ENCODE measurements around the gene PID1.

Gene PID1

DNA sequence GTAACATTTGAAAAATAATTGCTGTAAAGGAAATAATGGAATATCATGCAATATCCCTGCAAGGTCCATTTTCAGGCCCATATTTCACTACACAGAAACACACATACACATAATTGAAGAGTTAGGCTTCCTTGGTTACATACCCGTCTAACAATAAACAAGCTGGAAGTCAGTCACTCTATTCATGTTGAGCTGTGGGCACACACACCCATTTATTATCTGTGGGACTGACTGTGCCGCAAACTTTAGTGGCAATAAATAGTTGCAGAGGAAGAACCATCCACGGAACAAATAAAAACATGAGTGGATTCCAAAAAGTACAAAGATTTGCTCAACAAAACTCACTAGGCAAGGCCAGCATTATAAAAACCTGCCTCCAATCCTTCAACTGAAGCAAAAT is 24.8 kb downstream of the PID1 start:
- no peak overlapping the region for H3K9ac ChIP-seq (ENCODE audit: low read depth, low read length)
- no peaks in the 10 kb centered on the region for H3K36me3 ChIP-seq (ENCODE audit: insufficient read depth, low read length)
- H3K9me3 ChIP-seq (ENCODE audit: control insufficient read depth, insufficient read depth, low read length) = peaks cover 5% of the 10 kb centered on the region
- H3K4me1 ChIP-seq (ENCODE audit: insufficient read depth, low read length) = no peaks in the 10 kb centered on the region

GRCh38 chr2:229244975-229245374 is 26.1 kb downstream of the PID1 start:
- H3K9me3 ChIP-seq (ENCODE audit: control insufficient read depth, insufficient read depth, low read length) = peaks cover 5% of the 10 kb centered on the region

DNA sequence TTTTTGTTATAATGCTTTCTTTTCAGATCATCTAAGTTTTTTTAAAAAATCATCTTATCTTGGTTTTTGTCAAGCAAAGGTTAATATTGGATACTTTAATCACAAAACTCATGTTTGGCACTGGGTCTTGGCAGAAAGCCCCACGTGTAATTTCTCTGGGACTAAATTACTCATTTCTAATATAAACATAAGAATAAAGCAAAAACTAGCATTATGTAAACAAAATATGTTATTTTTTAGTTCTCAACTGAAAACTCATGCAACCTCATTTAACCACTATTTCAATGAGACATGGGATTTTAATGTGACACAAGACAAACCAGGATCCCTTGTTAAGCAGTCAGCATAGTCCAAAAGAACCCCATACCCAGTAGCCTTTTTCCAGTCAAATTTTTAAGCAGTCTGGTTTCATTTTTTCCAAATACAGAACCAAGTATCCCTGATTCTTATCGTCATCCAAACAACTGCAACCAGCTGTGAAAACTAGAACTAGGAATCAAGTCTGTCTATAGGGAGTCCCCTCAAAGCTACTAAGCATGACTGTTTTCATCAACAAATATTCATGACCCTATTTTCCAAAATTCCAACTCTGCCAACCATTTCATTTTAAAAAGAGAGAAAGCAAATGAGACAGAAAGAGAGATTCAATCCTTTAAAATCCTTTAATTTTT is 27.1 kb downstream of the PID1 start:
- Histone ChIP-seq H3K4me1 (ENCODE audit: insufficient read depth, low read length) (no peaks in the 10 kb centered on the region), H3K9ac (ENCODE audit: low read depth, low read length) (no peak overlapping the region), H3K36me3 (ENCODE audit: insufficient read depth, low read length) (no peaks in the 10 kb centered on the region), H3K9me3 (ENCODE audit: control insufficient read depth, insufficient read depth, low read length) (peaks cover 5% of the 10 kb centered on the region)

More at GRCh38 chr2:229244975-229245374, 26.1 kb downstream of the PID1 start:
- Histone ChIP-seq H3K4me1 (ENCODE audit: insufficient read depth, low read length) (no peaks in the 10 kb centered on the region), H3K9ac (ENCODE audit: low read depth, low read length) (no peak overlapping the region), H3K36me3 (ENCODE audit: insufficient read depth, low read length) (no peaks in the 10 kb centered on the region)

DNA sequence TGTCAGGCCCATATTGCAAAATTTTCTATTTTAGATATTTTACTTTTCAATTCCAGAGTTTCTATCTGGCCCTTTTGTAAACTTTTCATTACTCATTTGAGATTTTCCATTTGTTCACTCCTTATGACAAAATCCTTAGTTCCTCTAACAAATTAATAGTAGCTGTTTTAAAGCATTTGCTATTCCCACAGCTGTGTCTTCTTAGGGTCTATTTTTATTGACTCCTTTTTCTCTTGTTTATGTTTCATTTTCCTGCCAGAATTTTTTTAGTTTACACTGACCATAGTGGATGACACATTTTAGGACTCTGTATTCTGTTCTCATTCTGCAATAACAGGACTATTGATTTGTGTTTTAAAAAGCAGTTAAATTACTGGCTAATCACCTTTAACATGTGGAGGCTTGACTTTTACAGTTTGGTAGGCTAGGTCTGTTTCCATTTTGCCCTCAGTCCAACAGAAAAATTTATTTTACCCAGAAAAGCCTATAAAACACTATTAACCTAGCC is 30.0 kb downstream of the PID1 start:
- Histone ChIP-seq H3K36me3 (ENCODE audit: insufficient read depth, low read length) (no peaks in the 10 kb centered on the region), H3K9ac (ENCODE audit: low read depth, low read length) (no peak overlapping the region), H3K9me3 (ENCODE audit: control insufficient read depth, insufficient read depth, low read length) (peaks cover 5% of the 10 kb centered on the region), H3K4me1 (ENCODE audit: insufficient read depth, low read length) (no peaks in the 10 kb centered on the region)

GRCh38 chr2:229239021-229239420 is 32.1 kb downstream of the PID1 start:
- Histone ChIP-seq H3K36me3 (ENCODE audit: insufficient read depth, low read length) (no peaks in the 10 kb centered on the region), H3K9ac (ENCODE audit: low read depth, low read length) (no peak overlapping the region), H3K4me1 (ENCODE audit: insufficient read depth, low read length) (no peaks in the 10 kb centered on the region), H3K9me3 (ENCODE audit: control insufficient read depth, insufficient read depth, low read length) (peaks cover 5% of the 10 kb centered on the region)

DNA sequence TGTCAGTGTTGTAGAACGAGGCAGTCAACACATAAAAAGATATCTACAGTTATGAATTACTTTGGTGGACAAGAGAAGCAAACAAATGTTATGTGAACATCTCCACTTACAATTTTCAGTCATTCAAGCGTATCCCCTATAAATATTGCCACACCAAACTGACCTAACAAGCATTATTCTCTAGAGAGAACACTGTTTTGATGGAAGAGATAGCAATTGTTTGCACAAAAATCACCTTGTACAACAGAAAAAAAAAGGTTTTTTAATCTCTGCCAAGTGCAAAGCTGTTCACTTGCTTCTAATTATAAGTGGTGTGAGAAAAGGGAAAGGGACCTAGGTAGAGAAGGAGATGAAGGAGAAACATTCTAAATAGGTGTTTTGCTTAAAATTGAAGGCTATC is 33.8 kb downstream of the PID1 start:
- Histone ChIP-seq H3K4me1 (ENCODE audit: insufficient read depth, low read length) (no peaks in the 10 kb centered on the region), H3K36me3 (ENCODE audit: insufficient read depth, low read length) (no peaks in the 10 kb centered on the region), H3K9me3 (ENCODE audit: control insufficient read depth, insufficient read depth, low read length) (peaks cover 5% of the 10 kb centered on the region), H3K9ac (ENCODE audit: low read depth, low read length) (no peak overlapping the region)

DNA sequence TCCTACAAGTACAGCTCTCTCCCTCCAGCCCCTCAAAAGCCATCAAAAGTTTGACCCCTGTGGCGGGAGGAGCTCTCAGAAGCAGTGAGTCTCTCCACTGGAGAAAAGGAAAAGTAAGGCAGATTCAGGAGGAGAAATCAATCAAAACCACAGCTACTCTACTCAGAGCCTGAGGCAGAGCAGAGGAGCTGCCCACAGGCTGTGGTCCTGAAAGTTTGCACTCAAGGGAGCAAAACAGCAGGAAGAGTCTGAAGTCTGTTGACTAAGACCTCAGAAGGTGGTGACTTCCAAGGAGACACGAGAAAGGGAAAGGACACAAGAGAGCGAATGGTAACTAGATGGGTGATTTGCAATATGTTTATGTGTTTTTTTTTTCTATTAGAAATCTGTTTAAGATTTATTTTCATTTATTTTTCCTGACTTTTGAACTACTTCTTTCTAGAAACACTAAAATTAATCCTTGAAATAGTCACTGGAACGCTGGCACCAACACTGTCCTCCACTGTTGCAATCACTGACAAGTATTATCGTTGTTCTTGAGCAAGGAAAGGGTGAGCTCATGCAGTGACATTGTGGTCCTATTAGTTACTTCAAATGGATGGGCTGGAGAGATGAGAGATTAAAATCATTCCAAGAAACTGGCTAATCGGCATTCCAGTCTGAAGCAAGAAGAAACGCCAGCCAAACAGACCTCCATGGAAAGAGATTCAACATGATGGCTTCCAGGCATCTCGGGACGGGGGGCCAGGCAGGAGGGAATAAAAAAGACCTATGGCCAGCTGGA is 35.8 kb downstream of the PID1 start:
- H3K9ac ChIP-seq (ENCODE audit: low read depth, low read length) = no peak overlapping the region
- no peaks in the 10 kb centered on the region for H3K9me3 ChIP-seq (ENCODE audit: control insufficient read depth, insufficient read depth, low read length)
- H3K36me3 ChIP-seq (ENCODE audit: insufficient read depth, low read length) = no peaks in the 10 kb centered on the region
- no peaks in the 10 kb centered on the region for H3K4me1 ChIP-seq (ENCODE audit: insufficient read depth, low read length)

- Histone ChIP-seq H3K36me3 (ENCODE audit: insufficient read depth, low read length) (no peaks in the 10 kb centered on the region), H3K9me3 (ENCODE audit: control insufficient read depth, insufficient read depth, low read length) (no peaks in the 10 kb centered on the region), H3K4me1 (ENCODE audit: insufficient read depth, low read length) (no peaks in the 10 kb centered on the region), H3K9ac (ENCODE audit: low read depth, low read length) (no peak overlapping the region)
Observed at GRCh38 chr2:229231885-229232284, 39.2 kb downstream of the PID1 start.

DNA sequence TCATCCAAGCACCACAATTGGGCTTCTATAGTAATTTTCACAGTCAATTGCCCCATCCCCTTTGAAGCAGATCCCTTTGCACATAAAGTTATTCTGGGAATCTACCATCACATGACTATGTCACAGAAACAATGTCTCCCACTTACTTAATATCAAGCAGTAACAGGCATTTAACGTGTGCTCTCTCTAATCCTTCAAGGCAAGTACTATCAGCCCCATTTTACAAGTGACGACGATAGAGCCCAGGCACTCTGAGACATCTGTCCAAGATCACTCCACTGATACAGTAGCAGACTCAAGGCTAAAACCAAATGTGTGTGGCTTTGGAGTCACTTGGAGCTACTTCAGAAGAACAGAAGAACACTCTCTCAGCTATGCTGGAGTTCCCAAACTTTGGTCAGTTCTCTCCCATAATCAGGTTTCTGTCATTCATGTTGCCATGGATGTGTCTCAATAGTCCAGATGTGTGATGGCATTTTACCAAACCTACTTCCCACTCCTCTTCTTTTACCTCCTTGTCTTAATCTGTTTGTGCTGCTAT is 39.7 kb downstream of the PID1 start:
- no peaks in the 10 kb centered on the region for H3K4me1 ChIP-seq (ENCODE audit: insufficient read depth, low read length)
- H3K9me3 ChIP-seq (ENCODE audit: control insufficient read depth, insufficient read depth, low read length) = no peaks in the 10 kb centered on the region
- no peak overlapping the region for H3K9ac ChIP-seq (ENCODE audit: low read depth, low read length)
- no peaks in the 10 kb centered on the region for H3K36me3 ChIP-seq (ENCODE audit: insufficient read depth, low read length)

GRCh38 chr2:229230911-229231310 is 40.2 kb downstream of the PID1 start:
- H3K9ac ChIP-seq (ENCODE audit: low read depth, low read length) = no peak overlapping the region
- no peaks in the 10 kb centered on the region for H3K4me1 ChIP-seq (ENCODE audit: insufficient read depth, low read length)
- no peaks in the 10 kb centered on the region for H3K9me3 ChIP-seq (ENCODE audit: control insufficient read depth, insufficient read depth, low read length)
- no peaks in the 10 kb centered on the region for H3K36me3 ChIP-seq (ENCODE audit: insufficient read depth, low read length)

- Histone ChIP-seq H3K4me1 (ENCODE audit: insufficient read depth, low read length) (no peaks in the 10 kb centered on the region), H3K36me3 (ENCODE audit: insufficient read depth, low read length) (no peaks in the 10 kb centered on the region), H3K9ac (ENCODE audit: low read depth, low read length) (no peak overlapping the region), H3K9me3 (ENCODE audit: control insufficient read depth, insufficient read depth, low read length) (no peaks in the 10 kb centered on the region)
Observed at GRCh38 chr2:229230256-229230655, 40.8 kb downstream of the PID1 start.

GRCh38 chr2:229226382-229226781 is 44.7 kb downstream of the PID1 start:
- Histone ChIP-seq H3K9me3 (ENCODE audit: control insufficient read depth, insufficient read depth, low read length) (no peaks in the 10 kb centered on the region), H3K9ac (ENCODE audit: low read depth, low read length) (no peak overlapping the region), H3K4me1 (ENCODE audit: insufficient read depth, low read length) (no peaks in the 10 kb centered on the region)

GRCh38 chr2:229223107-229223506 is 48.0 kb downstream of the PID1 start:
- Histone ChIP-seq H3K4me1 (ENCODE audit: insufficient read depth, low read length) (no peaks in the 10 kb centered on the region), H3K9ac (ENCODE audit: low read depth, low read length) (no peak overlapping the region), H3K36me3 (ENCODE audit: insufficient read depth, low read length) (no peaks in the 10 kb centered on the region), H3K9me3 (ENCODE audit: control insufficient read depth, insufficient read depth, low read length) (no peaks in the 10 kb centered on the region)

More at GRCh38 chr2:229226382-229226781, 44.7 kb downstream of the PID1 start:
- no peaks in the 10 kb centered on the region for H3K36me3 ChIP-seq (ENCODE audit: insufficient read depth, low read length)

GRCh38 chr2:229221641-229222040 is 49.4 kb downstream of the PID1 start:
- Histone ChIP-seq H3K4me1 (ENCODE audit: insufficient read depth, low read length) (no peaks in the 10 kb centered on the region), H3K9me3 (ENCODE audit: control insufficient read depth, insufficient read depth, low read length) (no peaks in the 10 kb centered on the region), H3K9ac (ENCODE audit: low read depth, low read length) (no peak overlapping the region), H3K36me3 (ENCODE audit: insufficient read depth, low read length) (no peaks in the 10 kb centered on the region)

GRCh38 chr2:229220254-229220653 is 50.8 kb downstream of the PID1 start:
- Histone ChIP-seq H3K4me1 (ENCODE audit: insufficient read depth, low read length) (no peaks in the 10 kb centered on the region), H3K9ac (ENCODE audit: low read depth, low read length) (no peak overlapping the region), H3K9me3 (ENCODE audit: control insufficient read depth, insufficient read depth, low read length) (no peaks in the 10 kb centered on the region), H3K36me3 (ENCODE audit: insufficient read depth, low read length) (no peaks in the 10 kb centered on the region)
